Endothelial cell (in vitro differentiated cells): ENCODE data around the gene CD55. TPM values are rescaled to one million over a fixed set of nuclear protein-coding genes. Genes with fewer than 3 reads are reported as not detected.

ENCODE experiments used
- DNase-seq: peaks from one replicate; pipeline ENCODE4 v3.0.0; 2021; ENCODE audit warnings: low spot score
- H3K27ac Mint-ChIP-seq: one replicate; pipeline ENCODE4 v1.8.0; 2021; ENCODE audit warnings: mixed read lengths, inconsistent platforms; ENCODE audit not compliant: unreplicated experiment
- H3K27me3 Mint-ChIP-seq: one replicate; pipeline ENCODE4 v1.8.0; 2021; ENCODE audit warnings: mild to moderate bottlenecking, moderate library complexity, mixed read lengths, inconsistent platforms; ENCODE audit not compliant: unreplicated experiment
- H3K36me3 Mint-ChIP-seq: one replicate; pipeline ENCODE4 v1.8.0; 2021; ENCODE audit warnings: mild to moderate bottlenecking, low read depth, mixed read lengths, inconsistent platforms; ENCODE audit not compliant: unreplicated experiment
- H3K4me1 Mint-ChIP-seq: one replicate; pipeline ENCODE4 v1.8.0; 2021; ENCODE audit warnings: mild to moderate bottlenecking, mixed read lengths, inconsistent platforms; ENCODE audit not compliant: unreplicated experiment
- H3K4me3 Mint-ChIP-seq: one replicate; pipeline ENCODE4 v1.8.0; 2021; ENCODE audit warnings: mild to moderate bottlenecking, mixed read lengths, inconsistent platforms; ENCODE audit not compliant: unreplicated experiment
- H3K9me3 Mint-ChIP-seq: one replicate; pipeline ENCODE4 v1.8.0; 2021; ENCODE audit warnings: mixed read lengths, inconsistent platforms; ENCODE audit not compliant: unreplicated experiment
- CTCF ChIP-seq: fragments of 200-600 bp; sonication (generic); IDR thresholded peaks from one replicate; pipeline ENCODE4 v1.5.0; 2021; ENCODE audit warnings: antibody characterized with exemption; ENCODE audit not compliant: unreplicated experiment
- total RNA-seq: library from RNA; stranded (reverse); fragmentation: NEBNext Ultra II Directional; extraction: Animal tissue kit (Norgen Biotek cat#: 25700); gene quantifications from one replicate; pipeline ENCODE4 v1.2.1, GENCODE V29; 2021; ENCODE audit not compliant: unreplicated experiment

The CD55 gene
- total RNA-seq, 1 donor from 2014 or later = 16.0 TPM

GRCh38 chr1:207388721-207389120, 67.2 kb downstream of the CD55 start:
- TF ChIP-seq CTCF = no peak
- Mint-ChIP-seq H3K36me3 (no peaks in the 10 kb centered on the region), H3K4me1 (no peaks in the 10 kb centered on the region), H3K9me3 (no peaks in the 10 kb centered on the region), H3K4me3 (no peak overlapping the region), H3K27me3 (no peaks in the 10 kb centered on the region), H3K27ac (no peak overlapping the region)
- DNase-seq = no peak

- no peaks in the 10 kb centered on the region for H3K9me3 Mint-ChIP-seq
- no peak for TF ChIP-seq CTCF
- H3K4me1 Mint-ChIP-seq = no peaks in the 10 kb centered on the region
Measured at GRCh38 chr1:207389728-207390464, 68.4 kb downstream of the CD55 start.

GRCh38 chr1:207393610-207394009, 72.1 kb downstream of the CD55 start:
- H3K36me3 Mint-ChIP-seq = no peaks in the 10 kb centered on the region
- no peak overlapping the region for H3K27ac Mint-ChIP-seq
- TF ChIP-seq CTCF = no peak

More at GRCh38 chr1:207389728-207390464, 68.4 kb downstream of the CD55 start:
- DNase-seq = no peak
- no peak overlapping the region for H3K27ac Mint-ChIP-seq
- no peaks in the 10 kb centered on the region for H3K27me3 Mint-ChIP-seq
- no peak overlapping the region for H3K4me3 Mint-ChIP-seq
- H3K36me3 Mint-ChIP-seq = no peaks in the 10 kb centered on the region

GRCh38 chr1:207396168-207396746, 74.8 kb downstream of the CD55 start:
- H3K9me3 Mint-ChIP-seq = no peaks in the 10 kb centered on the region
- H3K4me3 Mint-ChIP-seq = no peak overlapping the region
- H3K27me3 Mint-ChIP-seq = no peaks in the 10 kb centered on the region
- no peak for DNase-seq
- no peaks in the 10 kb centered on the region for H3K4me1 Mint-ChIP-seq
- no peaks in the 10 kb centered on the region for H3K36me3 Mint-ChIP-seq
- no peak overlapping the region for H3K27ac Mint-ChIP-seq
- no peak for TF ChIP-seq CTCF

More at GRCh38 chr1:207393610-207394009, 72.1 kb downstream of the CD55 start:
- H3K9me3 Mint-ChIP-seq = no peaks in the 10 kb centered on the region
- H3K27me3 Mint-ChIP-seq = no peaks in the 10 kb centered on the region
- DNase-seq = no peak
- H3K4me1 Mint-ChIP-seq = no peaks in the 10 kb centered on the region
- no peak overlapping the region for H3K4me3 Mint-ChIP-seq

GRCh38 chr1:207397525-207397926, 76.0 kb downstream of the CD55 start:
- H3K4me3 Mint-ChIP-seq = no peak overlapping the region
- no peak for DNase-seq
- no peaks in the 10 kb centered on the region for H3K27me3 Mint-ChIP-seq
- H3K36me3 Mint-ChIP-seq = no peaks in the 10 kb centered on the region
- H3K9me3 Mint-ChIP-seq = no peaks in the 10 kb centered on the region
- no peak overlapping the region for H3K27ac Mint-ChIP-seq
- TF ChIP-seq CTCF = no peak
- H3K4me1 Mint-ChIP-seq = no peaks in the 10 kb centered on the region
